HG03135 (cell line): Measurements from ENCODE around the gene ARHGAP15.
A peak's percentile ranks its signal among the peaks of the same experiment; 100 is the strongest.

Experiments used
- ATAC-seq: cut with Tn5 transposase; IDR thresholded peaks from one replicate; pipeline ENCODE4 v1.9.1; 2021; ENCODE audit warnings: mild to moderate bottlenecking, moderate library complexity; ENCODE audit not compliant: unreplicated experiment

The ARHGAP15 gene

GRCh38 chr2:143553261-143553660 lies 424.0 kb downstream of the ARHGAP15 start:
- ATAC-seq, result peak; percentile 58

- ATAC-seq, result no peak
These were observed 429.4 kb downstream of the ARHGAP15 start for GRCh38 chr2:143558665-143559064.

GRCh38 chr2:143559147-143559546 lies 429.9 kb downstream of the ARHGAP15 start:
- no peak for ATAC-seq

GRCh38 chr2:143560724-143561123 lies 431.5 kb downstream of the ARHGAP15 start:
- no peak for ATAC-seq

GRCh38 chr2:143564419-143564818 lies 435.2 kb downstream of the ARHGAP15 start:
- peak; percentile 92 for ATAC-seq

GRCh38 chr2:143571747-143572146 lies 442.5 kb downstream of the ARHGAP15 start:
- ATAC-seq, result no peak

GRCh38 chr2:143572421-143572820 lies 443.2 kb downstream of the ARHGAP15 start:
- no peak for ATAC-seq

GRCh38 chr2:143574069-143574468 lies 444.9 kb downstream of the ARHGAP15 start:
- ATAC-seq, result no peak

GRCh38 chr2:143575340-143575739 lies 446.1 kb downstream of the ARHGAP15 start:
- no peak for ATAC-seq

GRCh38 chr2:143577489-143577888 lies 448.3 kb downstream of the ARHGAP15 start:
- ATAC-seq, result no peak

- no peak for ATAC-seq
These were observed 450.2 kb downstream of the ARHGAP15 start for GRCh38 chr2:143579456-143579855.

- no peak for ATAC-seq
These were observed 451.9 kb downstream of the ARHGAP15 start for GRCh38 chr2:143581134-143581533.

GRCh38 chr2:143582046-143582747 lies 453.0 kb downstream of the ARHGAP15 start:
- no peak for ATAC-seq

- no peak for ATAC-seq
These were observed 455.7 kb downstream of the ARHGAP15 start for GRCh38 chr2:143584936-143585335.

- ATAC-seq, result no peak
These were observed 456.9 kb downstream of the ARHGAP15 start for GRCh38 chr2:143586119-143586518.

GRCh38 chr2:143588746-143589145 lies 459.5 kb downstream of the ARHGAP15 start:
- no peak for ATAC-seq

GRCh38 chr2:143594161-143594560 lies 464.9 kb downstream of the ARHGAP15 start:
- no peak for ATAC-seq

GRCh38 chr2:143594745-143595144 lies 465.5 kb downstream of the ARHGAP15 start:
- no peak for ATAC-seq

GRCh38 chr2:143600116-143600515 lies 470.9 kb downstream of the ARHGAP15 start:
- ATAC-seq, result no peak

- no peak for ATAC-seq
These were observed 472.6 kb downstream of the ARHGAP15 start for GRCh38 chr2:143601828-143602227.

- ATAC-seq, result no peak
These were observed 473.9 kb downstream of the ARHGAP15 start for GRCh38 chr2:143603035-143603655.

GRCh38 chr2:143603846-143604565 lies 474.8 kb downstream of the ARHGAP15 start:
- no peak for ATAC-seq
